Measurements from ENCODE around the gene TNNT2. TPM values are rescaled to one million over a fixed set of nuclear protein-coding genes. Genes with fewer than 3 reads are reported as not detected.

Gene TNNT2
- total RNA-seq, 4 donors from 2014 or later, result 6.6 to 128 (median 45.7) TPM

DNA sequence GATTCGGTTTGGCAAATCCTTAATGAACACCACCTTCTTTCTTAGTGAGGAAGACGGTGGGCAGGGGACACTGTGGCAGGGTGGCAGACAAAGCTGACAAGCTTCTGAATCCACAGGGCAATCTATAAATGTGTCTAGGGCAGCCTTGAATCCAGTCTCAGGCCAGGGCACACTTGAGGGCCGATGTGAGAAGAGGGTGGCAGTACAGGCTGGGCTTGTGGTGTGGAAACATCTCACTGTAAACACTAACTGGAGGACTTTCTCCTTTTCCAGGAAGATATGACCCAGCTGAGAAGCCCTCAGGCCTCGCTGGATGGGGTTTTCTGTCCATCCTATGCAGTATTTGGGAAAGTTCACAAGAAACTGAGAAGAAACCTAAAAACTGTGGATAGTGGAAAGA lies 47.7 kb downstream of the TNNT2 start:
- Histone ChIP-seq H3K9me3 (no peaks in the 10 kb centered on the region), H3K27me3 (no peaks in the 10 kb centered on the region), H3K36me3 (no peaks in the 10 kb centered on the region), H3K4me1 (no peaks in the 10 kb centered on the region), H3K27ac (no peak overlapping the region), H3K4me3 (no peak overlapping the region)
- DNase-seq (ENCODE audit: low spot score in 2 of 2), result no peak
- 78 to 89% methylated on average over 4 of the region's 4 CpGs for WGBS, 2 donors
- TF ChIP-seq EP300 (IDR thresholded peaks at IDR 0.05) (no peak), POLR2A (IDR thresholded peaks at IDR 0.05) (no peak)
- TF ChIP-seq, protein P1, sequence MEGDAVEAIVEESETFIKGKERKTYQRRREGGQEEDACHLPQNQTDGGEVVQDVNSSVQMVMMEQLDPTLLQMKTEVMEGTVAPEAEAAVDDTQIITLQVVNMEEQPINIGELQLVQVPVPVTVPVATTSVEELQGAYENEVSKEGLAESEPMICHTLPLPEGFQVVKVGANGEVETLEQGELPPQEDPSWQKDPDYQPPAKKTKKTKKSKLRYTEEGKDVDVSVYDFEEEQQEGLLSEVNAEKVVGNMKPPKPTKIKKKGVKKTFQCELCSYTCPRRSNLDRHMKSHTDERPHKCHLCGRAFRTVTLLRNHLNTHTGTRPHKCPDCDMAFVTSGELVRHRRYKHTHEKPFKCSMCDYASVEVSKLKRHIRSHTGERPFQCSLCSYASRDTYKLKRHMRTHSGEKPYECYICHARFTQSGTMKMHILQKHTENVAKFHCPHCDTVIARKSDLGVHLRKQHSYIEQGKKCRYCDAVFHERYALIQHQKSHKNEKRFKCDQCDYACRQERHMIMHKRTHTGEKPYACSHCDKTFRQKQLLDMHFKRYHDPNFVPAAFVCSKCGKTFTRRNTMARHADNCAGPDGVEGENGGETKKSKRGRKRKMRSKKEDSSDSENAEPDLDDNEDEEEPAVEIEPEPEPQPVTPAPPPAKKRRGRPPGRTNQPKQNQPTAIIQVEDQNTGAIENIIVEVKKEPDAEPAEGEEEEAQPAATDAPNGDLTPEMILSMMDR (IDR thresholded peaks at IDR 0.05), result no peak

DNA sequence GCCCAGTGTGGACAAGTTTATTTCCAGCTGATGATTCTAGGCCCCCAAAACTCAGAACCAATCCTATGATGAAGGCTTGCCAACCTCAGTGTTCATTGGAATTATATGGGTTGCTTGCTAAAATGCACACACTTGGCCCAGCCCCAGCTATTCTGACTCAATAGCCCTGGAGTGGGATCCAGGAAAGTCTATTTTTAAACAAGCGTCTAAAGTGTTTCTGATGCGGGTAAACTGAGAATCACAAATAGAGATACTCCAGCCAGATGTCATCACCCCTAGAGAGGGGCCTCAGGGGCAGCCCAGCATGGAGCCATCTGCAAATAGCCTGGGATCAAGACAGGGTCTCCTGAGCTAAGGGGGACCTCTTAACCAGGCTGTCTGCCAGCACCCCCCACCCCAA lies 48.2 kb downstream of the TNNT2 start:
- H3K27ac ChIP-seq, result no peak overlapping the region
- H3K36me3 ChIP-seq, result no peaks in the 10 kb centered on the region
- no peak for DNase-seq (ENCODE audit: low spot score in 2 of 2)
- H3K4me3 ChIP-seq, result no peak overlapping the region
- H3K27me3 ChIP-seq, result no peaks in the 10 kb centered on the region
- 54 to 59% methylated on average over 2 of the region's 2 CpGs for WGBS, 2 donors
- TF ChIP-seq POLR2A (IDR thresholded peaks at IDR 0.05), result no peak
- no peak for TF ChIP-seq EP300 (IDR thresholded peaks at IDR 0.05)
- TF ChIP-seq, protein P1 (IDR thresholded peaks at IDR 0.05), result no peak
- no peaks in the 10 kb centered on the region for H3K4me1 ChIP-seq
- no peaks in the 10 kb centered on the region for H3K9me3 ChIP-seq

DNA sequence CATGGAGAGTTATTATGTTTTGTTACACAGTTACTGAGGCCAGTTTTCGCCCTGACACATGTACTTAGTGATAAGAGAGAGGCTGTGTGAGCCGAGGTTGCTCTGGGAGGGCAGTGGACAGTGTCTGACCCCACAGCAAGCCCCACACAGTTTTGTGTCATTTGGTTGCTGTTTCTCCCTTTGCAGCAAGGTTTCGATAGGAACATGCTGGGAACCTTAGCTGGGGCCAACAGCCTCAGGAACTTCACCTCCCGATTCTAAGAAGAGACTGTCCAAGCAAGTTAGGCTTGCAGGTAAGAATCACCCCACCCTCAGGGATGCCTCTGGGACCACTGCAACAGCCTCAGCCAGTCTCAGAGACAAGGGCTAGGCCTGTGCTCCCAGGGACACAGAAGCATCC lies 48.9 kb downstream of the TNNT2 start:
- DNase-seq (ENCODE audit: low spot score in 2 of 2), result no peak
- Histone ChIP-seq H3K4me1 (no peaks in the 10 kb centered on the region), H3K4me3 (no peak overlapping the region), H3K27me3 (no peaks in the 10 kb centered on the region), H3K36me3 (no peaks in the 10 kb centered on the region), H3K9me3 (no peaks in the 10 kb centered on the region), H3K27ac (no peak overlapping the region)
- 79 to 81% methylated on average over 4 of the region's 4 CpGs for WGBS, 2 donors
- TF ChIP-seq, protein P1 (IDR thresholded peaks at IDR 0.05), result no peak
- no peak for TF ChIP-seq EP300 (IDR thresholded peaks at IDR 0.05)
- TF ChIP-seq POLR2A (IDR thresholded peaks at IDR 0.05), result no peak

DNA sequence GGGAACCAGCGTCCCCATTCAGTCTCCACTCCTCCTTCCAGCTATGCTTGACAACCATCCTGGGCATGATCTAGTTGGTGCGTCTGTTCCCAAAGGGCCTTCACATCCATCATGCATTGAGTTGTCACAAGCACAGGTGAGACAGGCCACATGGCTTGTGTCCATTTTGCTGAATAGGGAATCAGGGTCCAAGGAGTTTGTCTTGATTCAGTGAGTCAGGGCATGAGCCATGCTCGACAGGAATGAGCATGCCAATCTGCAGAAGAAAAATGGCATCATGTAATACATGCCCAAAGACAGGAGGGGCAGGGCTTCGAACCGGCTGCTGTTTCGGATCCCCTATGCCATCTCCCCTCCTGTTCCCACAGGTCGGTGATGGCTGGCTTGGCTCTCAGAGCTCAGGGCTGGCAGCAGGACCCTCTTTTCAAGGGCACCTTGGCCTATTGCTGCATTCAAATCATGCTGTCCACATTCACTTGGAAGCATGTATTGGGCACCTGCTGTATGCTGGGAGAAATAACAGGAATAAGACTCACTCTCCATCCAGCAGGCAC lies 49.7 kb downstream of the TNNT2 start:
- Histone ChIP-seq H3K9me3 (no peaks in the 10 kb centered on the region), H3K4me1 (no peaks in the 10 kb centered on the region), H3K36me3 (no peaks in the 10 kb centered on the region), H3K27ac (no peak overlapping the region), H3K4me3 (no peak overlapping the region), H3K27me3 (no peaks in the 10 kb centered on the region)
- no peak for DNase-seq (ENCODE audit: low spot score in 2 of 2)
- TF ChIP-seq, protein P1 (IDR thresholded peaks at IDR 0.05), result no peak
- no peak for TF ChIP-seq POLR2A (IDR thresholded peaks at IDR 0.05)
- 87 to 93% methylated on average over 7 of the region's 7 CpGs for WGBS, 2 donors

DNA sequence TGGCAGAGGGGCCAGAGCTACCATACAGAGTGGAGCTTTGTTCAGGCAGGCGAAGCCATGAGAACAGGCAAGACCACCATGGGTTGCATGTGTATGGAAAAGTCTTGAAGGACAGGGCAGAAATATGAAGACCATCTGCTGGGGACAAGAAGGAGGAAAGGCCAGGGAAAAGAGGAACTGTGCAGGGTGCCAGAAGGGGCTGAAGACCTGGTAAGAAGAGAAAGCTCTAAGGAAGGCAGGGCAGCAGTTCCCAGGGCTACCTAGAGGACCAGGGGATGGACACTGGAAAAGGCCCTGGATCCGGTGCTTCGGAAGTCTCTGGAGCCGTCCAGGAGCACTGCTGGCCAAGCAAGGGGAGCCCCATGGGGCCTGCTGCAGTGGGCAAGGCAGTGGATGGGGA lies 50.8 kb downstream of the TNNT2 start:
- H3K36me3 ChIP-seq, result no peaks in the 10 kb centered on the region
- no peaks in the 10 kb centered on the region for H3K27me3 ChIP-seq
- no peak overlapping the region for H3K4me3 ChIP-seq
- no peaks in the 10 kb centered on the region for H3K9me3 ChIP-seq
- TF ChIP-seq EP300 (IDR thresholded peaks at IDR 0.05), result no peak
- no peak for TF ChIP-seq POLR2A (IDR thresholded peaks at IDR 0.05)
- TF ChIP-seq, protein P1 (IDR thresholded peaks at IDR 0.05), result no peak
- WGBS, 2 donors, result 80 to 89% methylated on average over 4 of the region's 4 CpGs
- H3K4me1 ChIP-seq, result no peaks in the 10 kb centered on the region
- no peak for DNase-seq (ENCODE audit: low spot score in 2 of 2)
- H3K27ac ChIP-seq, result no peak overlapping the region

Measured in tibial nerve (tissue), 4 donors.